SH-SY5Y (cell line): ENCODE measurements around the gene THSD4.

Experiments
- GATA2 ChIP-seq: IDR thresholded peaks from 2 replicates; pipeline ENCODE4 v1.6.1; 2011; ENCODE audit warnings: mild to moderate bottlenecking, low read depth, low read length
- GATA3 ChIP-seq: IDR thresholded peaks from 2 replicates; pipeline ENCODE4 v1.6.1; 2011; ENCODE audit warnings: low read depth, mild to moderate bottlenecking, low read length, moderate library complexity

GRCh38 chr15:71111181-71111565 is 4.1 kb upstream of the THSD4 start:
- TF ChIP-seq GATA2 (no peak), GATA3 (no peak)
